HL-60 (cell line): ENCODE results near the gene PAX9.

Experiments used
- DNase-seq, 2 experiments: peaks; one replicate each; pipeline ENCODE4 v3.0.0-alpha.2; 2010 to 2020; ENCODE audit warnings: low read depth in 1 of 2, low spot score in 1 of 2
- H3K27ac ChIP-seq: fragments of 250-450 bp; sonication (Bioruptor Pico); replicated peaks from 2 replicates; pipeline ENCODE4 v1.5.1; 2020; ENCODE audit warnings: mild to moderate bottlenecking, moderate library complexity
- H3K27me3 ChIP-seq: fragments of 250-450 bp; sonication (Bioruptor Pico); 2 replicates; pipeline ENCODE4 v1.5.1; 2021; ENCODE audit warnings: mild to moderate bottlenecking, moderate library complexity; ENCODE audit not compliant: insufficient read depth, poor library complexity, severe bottlenecking
- H3K4me3 ChIP-seq: replicated peaks from 2 replicates; pipeline ENCODE4 v1.5.1; 2011; ENCODE audit warnings: mild to moderate bottlenecking, control low read depth, low read length; ENCODE audit not compliant: insufficient read depth
- CTCF ChIP-seq: IDR thresholded peaks from one replicate; pipeline ENCODE4 v1.5.1; 2011; ENCODE audit warnings: low read length, control low read depth, inconsistent platforms; ENCODE audit not compliant: insufficient read depth
- GABPA ChIP-seq: IDR thresholded peaks from 2 replicates; pipeline ENCODE4 v1.6.1; 2012; ENCODE audit warnings: low read depth
- POLR2AphosphoS5 ChIP-seq: IDR thresholded peaks from 2 replicates; pipeline ENCODE4 v1.6.1; 2012; ENCODE audit warnings: low read depth
- REST ChIP-seq: IDR thresholded peaks from 2 replicates; pipeline ENCODE4 v1.6.1; 2012; ENCODE audit warnings: low read depth; ENCODE audit not compliant: insufficient replicate concordance
- SPI1 ChIP-seq: IDR thresholded peaks from 2 replicates; pipeline ENCODE4 v1.6.1; 2012; ENCODE audit warnings: low read depth, mild to moderate bottlenecking, borderline replicate concordance

The PAX9 gene

DNA sequence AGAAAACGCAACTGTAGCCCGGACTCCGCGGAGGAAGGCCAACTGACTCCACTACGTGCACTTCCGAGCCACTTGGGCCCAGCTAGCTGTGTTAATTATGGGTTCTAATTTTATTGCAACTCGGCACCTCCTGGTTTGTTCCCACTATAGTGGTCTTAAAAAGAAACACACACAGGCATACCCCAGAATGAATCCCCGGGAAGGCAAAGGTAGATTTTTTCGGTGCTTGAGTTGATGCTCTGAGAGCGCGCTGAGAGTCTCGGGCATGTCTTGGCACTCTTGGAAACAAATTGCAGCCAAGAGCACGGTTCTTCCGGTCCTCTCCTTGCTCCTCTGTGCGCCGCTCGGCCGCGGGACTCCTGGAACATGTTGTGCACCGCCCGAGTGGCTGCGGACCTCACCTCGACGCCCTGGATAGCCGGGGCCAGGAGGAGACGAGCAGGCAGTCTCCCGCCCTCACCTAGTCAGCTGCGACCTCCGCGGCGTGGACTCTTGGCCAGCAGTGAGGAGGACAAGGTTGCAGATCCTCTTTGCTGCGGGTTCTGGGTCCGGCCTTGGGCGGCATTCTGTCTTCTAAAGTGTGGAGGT lies 6.8 kb upstream of the PAX9 start:
- Histone ChIP-seq H3K4me3 (no peak overlapping the region), H3K27ac (no peak overlapping the region), H3K27me3 (peaks cover 92% of the 10 kb centered on the region)
- no peak for TF ChIP-seq CTCF
- DNase-seq: no peak

- TF ChIP-seq REST (no peak), CTCF (no peak), POLR2AphosphoS5 (no peak), SPI1 (no peak), GABPA (no peak)
- H3K4me3 ChIP-seq: no peak overlapping the region
- peaks cover 92% of the 10 kb centered on the region for H3K27me3 ChIP-seq
- no peak for DNase-seq
- no peak overlapping the region for H3K27ac ChIP-seq
Observed at GRCh38 chr14:36655571-36655962, 6.1 kb upstream of the PAX9 start.

DNA sequence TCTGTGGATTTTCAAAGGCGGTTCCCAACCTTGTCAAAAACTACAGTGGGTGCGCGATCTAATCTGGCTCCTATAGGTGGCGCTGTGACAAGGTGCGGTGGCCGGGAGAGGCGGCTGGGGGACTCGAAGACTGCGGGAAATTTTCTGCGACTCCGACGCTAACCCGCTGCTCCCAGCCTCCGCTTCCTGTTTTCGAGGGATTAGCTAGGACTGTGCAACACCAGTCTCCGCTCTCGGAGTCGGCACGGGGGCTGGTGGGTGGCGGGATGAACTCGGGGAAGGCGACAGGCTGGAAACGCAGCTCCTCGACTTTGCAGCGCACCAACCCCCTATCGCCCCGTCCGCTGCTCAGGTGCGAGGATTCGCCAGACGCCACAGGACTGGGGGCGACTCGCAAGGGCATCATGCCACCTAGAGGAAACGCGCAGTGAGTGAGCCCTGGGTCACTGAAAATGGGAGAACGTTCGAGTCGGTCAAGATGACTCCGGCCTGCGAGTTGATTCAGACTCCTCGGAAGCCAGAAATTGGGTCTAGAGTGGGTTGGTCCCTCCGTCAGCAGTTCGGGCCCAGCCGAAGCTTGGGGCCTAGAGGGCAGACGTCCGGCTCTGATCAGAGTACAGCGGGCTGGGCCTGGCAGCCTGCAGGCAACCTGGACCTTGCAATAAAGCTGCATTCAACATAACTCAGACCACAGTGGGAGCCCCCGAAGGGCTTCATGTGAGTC lies 5.5 kb upstream of the PAX9 start:
- Histone ChIP-seq H3K4me3 (no peak overlapping the region), H3K27ac (no peak overlapping the region), H3K27me3 (peaks cover 92% of the 10 kb centered on the region)
- peak; percentile 47; the same call in 1 of the 2 replicates for TF ChIP-seq SPI1
- TF ChIP-seq GABPA: no peak
- peak in 1 of 2 experiments; percentile 42 for DNase-seq

GRCh38 chr14:36656687-36657398 lies 4.8 kb upstream of the PAX9 start:
- H3K27ac ChIP-seq: no peak overlapping the region
- no peak for DNase-seq
- TF ChIP-seq SPI1: no peak
- H3K4me3 ChIP-seq: no peak overlapping the region
- peaks cover 96% of the 10 kb centered on the region for H3K27me3 ChIP-seq

DNA sequence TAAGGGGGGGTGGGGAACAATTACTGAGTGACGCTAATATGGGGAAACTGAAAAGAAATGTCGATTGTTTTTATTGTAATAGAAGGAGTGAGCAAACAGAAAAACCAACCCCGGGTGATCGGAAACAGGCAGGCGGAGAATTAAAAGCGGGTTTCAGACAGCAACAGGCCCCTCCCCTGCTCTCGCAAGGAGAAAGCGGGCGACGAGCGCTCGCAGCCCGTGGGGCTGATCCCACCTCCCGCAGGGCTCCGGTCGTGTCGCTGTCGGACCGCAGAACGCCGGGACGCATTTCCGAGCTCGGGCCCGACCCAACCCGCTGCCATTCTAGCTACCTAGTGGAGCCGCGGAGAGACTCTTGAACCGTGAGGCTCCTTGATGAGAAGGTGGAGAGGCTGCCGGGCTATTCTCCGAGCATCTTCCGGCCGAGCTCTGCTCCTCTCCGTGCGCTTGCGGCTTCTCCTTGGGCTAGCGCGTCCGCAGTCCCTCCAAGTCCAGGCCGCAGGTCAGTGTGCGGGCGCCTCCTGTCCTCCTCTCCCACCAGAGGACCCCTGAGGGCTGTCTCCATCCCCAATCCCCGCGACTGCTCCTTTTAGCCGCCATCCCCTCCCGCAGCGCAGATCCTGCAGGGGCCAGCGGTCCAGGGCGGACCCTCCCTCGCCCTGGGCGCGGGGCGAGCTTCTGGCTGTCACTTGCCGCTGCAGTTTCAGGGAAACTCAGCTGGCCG lies 4.1 kb upstream of the PAX9 start:
- DNase-seq: no peak
- H3K27me3 ChIP-seq: peaks cover 97% of the 10 kb centered on the region
- no peak for TF ChIP-seq GABPA
- no peak for TF ChIP-seq CTCF
- no peak for TF ChIP-seq POLR2AphosphoS5
- no peak for TF ChIP-seq SPI1
- TF ChIP-seq REST: no peak
- H3K4me3 ChIP-seq: no peak overlapping the region
- H3K27ac ChIP-seq: no peak overlapping the region
